A673 (cell line): ENCODE results near the gene ZNF425. TPM values are rescaled to one million over a fixed set of nuclear protein-coding genes. Genes with fewer than 3 reads are reported as not detected.

Source experiments
- BruUV-seq: library from RNA; stranded (reverse); fragments of 400-500 nt; replicated peaks from 2 replicates; lab custom pipeline; 2021; lab: Mats Ljungman, UMichigan
- CTCF ChIA-PET: fragments of 300-600 bp; sonication (Branson Sonifier 250); formaldehyde crosslinking; loops from one replicate; lab custom pipeline; 2022; ENCODE audit warnings: antibody characterized with exemption; lab: Charles Lee
- POLR2A ChIA-PET: fragments of 300-600 bp; sonication (Branson Sonifier 250); formaldehyde crosslinking; loops from one replicate; lab custom pipeline; 2022; ENCODE audit warnings: antibody characterized with exemption; ENCODE audit not compliant: low non-redundant PET; lab: Charles Lee
- DNase-seq: peaks from one replicate; pipeline ENCODE4 v3.0.0-alpha.2; 2015; ENCODE audit warnings: low spot score
- H3K27ac ChIP-seq: fragments of 200-600 bp; sonication (generic); 2 replicates; pipeline ENCODE4 v1.5.1; 2016; ENCODE audit warnings: mixed run types, low read depth, mild to moderate bottlenecking, mixed read lengths, antibody characterized with exemption, low read length; ENCODE audit not compliant: poor library complexity, severe bottlenecking
- H3K27me3 ChIP-seq: fragments of 200-600 bp; sonication (generic); replicated peaks from 2 replicates; pipeline ENCODE4 v1.6.1; 2017; ENCODE audit warnings: mixed run types, low read depth, mild to moderate bottlenecking, mixed read lengths, antibody characterized with exemption, low read length; ENCODE audit not compliant: insufficient read depth, poor library complexity
- H3K36me3 ChIP-seq: fragments of 200-600 bp; sonication (generic); 2 replicates; pipeline ENCODE4 v1.6.1; 2016; ENCODE audit warnings: mixed run types, mild to moderate bottlenecking, mixed read lengths, antibody characterized with exemption, low read length; ENCODE audit not compliant: insufficient read depth, poor library complexity, severe bottlenecking
- H3K4me1 ChIP-seq: fragments of 200-600 bp; sonication (generic); 2 replicates; pipeline ENCODE4 v1.6.1; 2017; ENCODE audit warnings: mixed run types, mild to moderate bottlenecking, mixed read lengths, antibody characterized with exemption, low read length; ENCODE audit not compliant: insufficient read depth, poor library complexity, severe bottlenecking
- H3K4me3 ChIP-seq: fragments of 200-600 bp; sonication (generic); 2 replicates; pipeline ENCODE4 v1.5.1; 2016; ENCODE audit warnings: low read depth, mixed run types, mild to moderate bottlenecking, mixed read lengths, low read length; ENCODE audit not compliant: poor library complexity, severe bottlenecking
- H3K9me3 ChIP-seq: fragments of 200-600 bp; sonication (generic); 2 replicates; pipeline ENCODE4 v1.6.1; 2016; ENCODE audit warnings: mixed run types, low read depth, mild to moderate bottlenecking, mixed read lengths, antibody characterized with exemption, low read length; ENCODE audit not compliant: poor library complexity, severe bottlenecking
- EZH2 ChIP-seq: fragments of 200-600 bp; sonication (generic); IDR thresholded peaks from 2 replicates; pipeline ENCODE4 v1.6.1; 2017; ENCODE audit warnings: borderline replicate concordance, low read depth, mild to moderate bottlenecking, mixed read lengths, antibody characterized with exemption, low read length; ENCODE audit not compliant: poor library complexity, severe bottlenecking
- intact Hi-C: fragments of 100-400 bp; cut with micrococcal nuclease; formaldehyde crosslinking; loops from one replicate; pipeline ENCODE4 v1.10.0; 2022; ENCODE audit not compliant: unreplicated experiment
- total RNA-seq: library from RNA; stranded (reverse); gene quantifications from 2 replicates; pipeline ENCODE4 v1.2.3, GENCODE V29; 2021
- TF ChIP-seq, protein P1 (sequence below): fragments of 300-800, 200-600 bp; sonication (generic); conservative IDR thresholded peaks from 2 replicates; pipeline ENCODE4 v1.5.1; 2017; ENCODE audit warnings: low read depth, mild to moderate bottlenecking, antibody characterized with exemption, low read length, moderate library complexity, mixed read lengths

Gene ZNF425
- total RNA-seq, 1 experiment from 2014 or later: 1.2 TPM

GRCh38 chr7:149100821-149101220 lies 25.3 kb downstream of the ZNF425 start:
- no peak for TF ChIP-seq EZH2
- TF ChIP-seq, protein P1, sequence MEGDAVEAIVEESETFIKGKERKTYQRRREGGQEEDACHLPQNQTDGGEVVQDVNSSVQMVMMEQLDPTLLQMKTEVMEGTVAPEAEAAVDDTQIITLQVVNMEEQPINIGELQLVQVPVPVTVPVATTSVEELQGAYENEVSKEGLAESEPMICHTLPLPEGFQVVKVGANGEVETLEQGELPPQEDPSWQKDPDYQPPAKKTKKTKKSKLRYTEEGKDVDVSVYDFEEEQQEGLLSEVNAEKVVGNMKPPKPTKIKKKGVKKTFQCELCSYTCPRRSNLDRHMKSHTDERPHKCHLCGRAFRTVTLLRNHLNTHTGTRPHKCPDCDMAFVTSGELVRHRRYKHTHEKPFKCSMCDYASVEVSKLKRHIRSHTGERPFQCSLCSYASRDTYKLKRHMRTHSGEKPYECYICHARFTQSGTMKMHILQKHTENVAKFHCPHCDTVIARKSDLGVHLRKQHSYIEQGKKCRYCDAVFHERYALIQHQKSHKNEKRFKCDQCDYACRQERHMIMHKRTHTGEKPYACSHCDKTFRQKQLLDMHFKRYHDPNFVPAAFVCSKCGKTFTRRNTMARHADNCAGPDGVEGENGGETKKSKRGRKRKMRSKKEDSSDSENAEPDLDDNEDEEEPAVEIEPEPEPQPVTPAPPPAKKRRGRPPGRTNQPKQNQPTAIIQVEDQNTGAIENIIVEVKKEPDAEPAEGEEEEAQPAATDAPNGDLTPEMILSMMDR: no peak
- no TSS peak for BruUV-seq

GRCh38 chr7:149099058-149099457 lies 27.1 kb downstream of the ZNF425 start:
- no peaks in the 10 kb centered on the region for H3K4me1 ChIP-seq
- intact Hi-C loops: no loop called here
- no peaks in the 10 kb centered on the region for H3K27me3 ChIP-seq
- DNase-seq: no peak
- no TSS peak for BruUV-seq
- no peak overlapping the region for H3K27ac ChIP-seq
- H3K36me3 ChIP-seq: no peaks in the 10 kb centered on the region
- H3K4me3 ChIP-seq: no peak overlapping the region
- H3K9me3 ChIP-seq: no peaks in the 10 kb centered on the region
- POLR2A ChIA-PET: interaction anchor here (0.6 kb wide), 1 partner anchor 94 kb away, joined by 3 read pairs; no protein-coding TSS in a partner anchor
- no peak for TF ChIP-seq EZH2
- CTCF ChIA-PET: no interaction called here

More at GRCh38 chr7:149100821-149101220, 25.3 kb downstream of the ZNF425 start:
- Histone ChIP-seq H3K9me3 (no peaks in the 10 kb centered on the region), H3K27ac (no peak overlapping the region), H3K36me3 (no peaks in the 10 kb centered on the region), H3K4me3 (no peak overlapping the region), H3K4me1 (no peaks in the 10 kb centered on the region), H3K27me3 (no peaks in the 10 kb centered on the region)
- POLR2A ChIA-PET: no interaction called here
- CTCF ChIA-PET: no interaction called here
- intact Hi-C loops: no loop called here
- DNase-seq: no peak

DNA sequence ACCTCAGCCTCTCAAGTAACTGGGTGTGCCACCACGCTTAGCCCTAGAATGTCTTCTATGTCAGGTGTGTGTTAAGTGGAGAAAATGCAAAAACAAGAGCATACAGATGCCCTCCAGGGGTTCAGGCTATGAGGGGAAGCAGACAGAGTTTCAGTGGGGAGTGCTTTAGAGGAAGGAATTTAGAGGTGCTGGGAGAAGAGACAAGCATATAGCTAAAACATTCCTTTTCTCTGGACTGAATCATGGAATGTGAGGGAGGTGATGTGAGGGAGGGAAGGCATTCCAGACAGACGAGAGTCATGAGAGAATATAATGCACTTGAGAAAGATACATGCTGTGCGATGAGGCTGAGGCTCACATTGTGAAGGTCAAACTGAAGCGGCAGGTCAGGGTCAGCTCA lies 29.0 kb downstream of the ZNF425 start:
- no TSS peak for BruUV-seq
- intact Hi-C loops: no loop called here
- POLR2A ChIA-PET: no interaction called here

More for the DNA sequence above, 29.0 kb downstream of the ZNF425 start:
- no peak for TF ChIP-seq EZH2
- TF ChIP-seq, protein P1: no peak
- H3K4me1 ChIP-seq: no peaks in the 10 kb centered on the region
- CTCF ChIA-PET: interaction anchor here (0.6 kb wide), 1 partner anchor 629 kb away, joined by 6 read pairs; no protein-coding TSS in a partner anchor
- no peaks in the 10 kb centered on the region for H3K36me3 ChIP-seq
- no peak overlapping the region for H3K4me3 ChIP-seq
- DNase-seq: no peak
- H3K27ac ChIP-seq: no peak overlapping the region
- no peaks in the 10 kb centered on the region for H3K9me3 ChIP-seq
- no peaks in the 10 kb centered on the region for H3K27me3 ChIP-seq
